GM18507 (cell line): ENCODE data around the gene CERS6.

ENCODE experiments used
- DNase-seq: peaks from one replicate; pipeline ENCODE4 v3.0.0; 2011; ENCODE audit warnings: low read depth; ENCODE audit not compliant: insufficient read length; ENCODE audit errors: extremely low spot score
- FAIRE-seq: peaks from 2 replicates; lab custom pipeline; 2011; peaks lifted over from hg19 to GRCh38; lab: Jason Lieb, UNC

Gene CERS6

GRCh38 chr2:168797286-168797655 lies 341.2 kb downstream of the CERS6 start:
- FAIRE-seq (no peak), DNase-seq (no peak)

DNA sequence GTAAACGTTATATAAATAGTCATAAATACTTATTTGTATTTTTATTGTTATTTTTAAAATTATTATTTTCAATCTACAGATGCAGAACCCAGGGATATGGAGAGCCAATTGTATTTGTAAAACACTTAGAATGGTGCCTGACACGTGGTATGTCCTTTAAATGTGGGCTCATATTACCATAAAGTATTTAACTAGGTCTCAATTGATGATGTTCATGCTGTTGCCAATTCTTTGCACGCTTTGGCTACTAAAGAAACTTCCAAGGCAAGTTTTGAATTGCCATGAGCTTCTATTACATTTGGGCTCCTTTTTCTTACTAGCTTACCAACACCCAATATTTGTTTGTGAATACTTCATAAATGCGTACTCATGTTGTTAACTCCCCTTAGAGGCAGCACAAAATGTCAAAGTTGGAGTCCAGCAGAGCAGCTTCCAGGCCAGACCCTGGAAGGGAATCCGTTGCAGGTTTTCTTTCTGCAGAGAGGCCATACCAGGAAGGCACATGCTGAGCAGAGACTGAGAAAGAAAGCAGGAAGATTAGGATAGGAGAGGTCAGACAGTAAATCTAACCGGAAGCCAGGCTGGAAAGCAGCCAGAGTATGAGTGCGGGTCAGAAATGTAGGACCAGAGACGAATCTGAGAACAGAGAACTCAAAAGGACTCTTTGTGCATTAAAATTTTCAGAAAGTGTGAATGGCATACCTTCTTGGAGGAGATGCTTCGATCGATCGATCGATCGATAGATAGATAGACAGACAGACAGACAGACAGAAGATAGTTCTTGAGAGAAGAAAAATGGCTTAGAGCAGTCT lies 342.2 kb downstream of the CERS6 start:
- DNase-seq (no peak), FAIRE-seq (no peak)

DNA sequence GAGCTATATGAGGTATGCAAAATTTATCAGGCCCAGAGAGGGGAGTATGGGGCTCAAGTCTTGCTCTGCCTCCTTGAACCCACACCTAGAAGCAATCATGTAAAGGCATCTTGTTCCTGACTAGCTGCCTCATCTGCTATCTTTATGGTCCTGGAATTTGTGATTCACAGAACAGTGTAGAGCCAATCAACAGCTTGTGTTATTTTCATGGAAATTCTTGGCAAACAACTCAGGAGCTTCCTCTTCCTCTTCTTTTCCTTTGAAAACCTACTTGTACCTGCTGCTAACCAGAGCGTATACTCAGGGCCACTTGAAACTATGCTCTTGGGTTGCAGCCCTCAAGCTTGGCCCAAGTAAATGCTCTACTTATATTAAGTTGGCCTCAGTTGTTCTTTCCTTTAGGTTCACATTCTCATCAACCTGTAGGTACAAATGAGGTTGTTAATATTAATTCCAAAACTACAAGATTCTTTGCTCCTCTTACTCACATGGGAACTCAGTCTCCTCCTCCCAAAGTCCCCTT lies 342.9 kb downstream of the CERS6 start:
- no peak for DNase-seq
- FAIRE-seq: no peak

DNA sequence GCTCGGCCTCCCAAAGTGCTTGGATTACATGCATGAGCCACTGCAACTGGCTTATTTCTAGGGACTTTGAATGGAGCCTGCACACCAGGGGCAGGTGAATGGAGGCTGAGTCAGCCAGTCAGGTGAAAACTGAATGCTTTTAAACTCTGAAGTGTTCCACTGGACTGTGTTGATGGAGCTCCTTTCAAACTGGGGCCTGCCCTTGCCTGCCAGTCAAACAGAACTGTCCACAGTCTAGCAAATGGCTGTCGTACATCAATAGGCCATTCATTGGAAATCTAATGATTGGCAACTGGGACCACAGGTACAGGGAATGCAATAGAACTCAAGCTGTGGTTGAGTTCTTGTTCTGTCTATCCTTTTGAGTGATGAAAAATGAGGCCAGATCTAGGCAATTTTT lies 345.4 kb downstream of the CERS6 start:
- no peak for DNase-seq
- no peak for FAIRE-seq

- no peak for DNase-seq
- no peak for FAIRE-seq
Observed at GRCh38 chr2:168801961-168802858, 346.1 kb downstream of the CERS6 start, which contains the start of gene NOSTRIN. TSS of gene NOSTRIN (plus strand) at chr2:168802637. CDS start at chr2:168802647, 10 bp downstream.

GRCh38 chr2:168802859-168803725 lies 347.0 kb downstream of the CERS6 start:
- FAIRE-seq (no peak), DNase-seq (no peak)

DNA sequence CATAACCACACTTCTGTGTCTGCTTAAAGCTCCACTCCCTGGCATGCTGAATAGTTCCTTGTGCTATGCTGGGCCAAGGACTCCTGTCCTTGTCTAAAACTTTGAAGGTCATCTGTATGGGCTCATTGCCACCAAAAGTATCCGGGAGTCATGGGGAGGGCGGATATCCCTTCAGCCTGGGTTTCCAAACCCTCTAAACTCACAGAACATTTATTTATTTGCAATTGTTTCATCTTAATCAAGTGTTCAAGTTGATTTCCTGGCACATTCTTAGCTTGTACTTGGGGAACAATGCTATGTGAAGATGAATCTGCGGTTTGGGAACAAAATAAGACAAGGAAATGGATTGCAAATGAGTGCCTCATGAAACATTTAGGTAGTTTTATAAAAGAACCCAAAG lies 348.1 kb downstream of the CERS6 start:
- no peak for FAIRE-seq
- no peak for DNase-seq

- DNase-seq (no peak), FAIRE-seq (no peak)
Observed at GRCh38 chr2:168805615-168806014, 349.5 kb downstream of the CERS6 start.

GRCh38 chr2:168809537-168809936 lies 353.5 kb downstream of the CERS6 start:
- DNase-seq (no peak), FAIRE-seq (no peak)

DNA sequence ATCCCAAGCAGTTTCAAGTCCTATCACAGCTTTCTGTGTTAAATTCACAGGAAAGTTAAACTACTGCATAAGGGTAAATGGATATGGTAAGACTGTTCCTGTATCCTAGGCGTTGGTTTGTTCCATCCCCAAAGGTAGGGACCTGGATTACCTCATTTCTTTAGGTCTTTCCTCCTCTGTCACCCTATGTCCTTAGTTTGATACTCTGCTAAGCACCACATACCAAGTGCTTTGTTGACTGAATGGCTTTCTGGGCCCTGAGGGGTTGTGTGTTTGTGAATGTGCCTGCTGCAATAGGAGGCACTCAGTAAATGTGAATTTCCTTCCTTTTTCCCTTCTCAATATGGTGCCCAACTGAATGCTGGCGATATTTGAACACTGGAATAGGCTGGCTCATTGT lies 354.2 kb downstream of the CERS6 start:
- FAIRE-seq (no peak), DNase-seq (no peak)

DNA sequence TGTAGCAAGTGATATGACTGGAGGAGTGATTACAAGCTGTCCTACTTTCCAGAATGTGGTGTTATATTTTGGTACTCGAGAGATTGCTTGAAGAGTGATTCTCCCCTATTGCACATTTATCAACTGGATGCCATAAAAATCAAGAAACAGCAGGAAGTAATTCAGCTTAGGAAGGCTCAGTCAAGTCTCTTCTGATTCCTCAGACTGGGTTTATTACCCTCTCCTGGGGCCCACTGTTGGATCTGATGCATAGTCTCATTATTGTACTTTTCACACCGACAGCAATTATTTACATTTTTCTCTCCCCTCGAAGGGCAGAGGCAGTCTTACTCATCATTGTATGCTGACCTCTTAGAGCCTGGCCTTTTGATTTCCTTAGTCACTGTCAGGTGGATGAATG lies 355.6 kb downstream of the CERS6 start:
- no peak for FAIRE-seq
- no peak for DNase-seq

DNA sequence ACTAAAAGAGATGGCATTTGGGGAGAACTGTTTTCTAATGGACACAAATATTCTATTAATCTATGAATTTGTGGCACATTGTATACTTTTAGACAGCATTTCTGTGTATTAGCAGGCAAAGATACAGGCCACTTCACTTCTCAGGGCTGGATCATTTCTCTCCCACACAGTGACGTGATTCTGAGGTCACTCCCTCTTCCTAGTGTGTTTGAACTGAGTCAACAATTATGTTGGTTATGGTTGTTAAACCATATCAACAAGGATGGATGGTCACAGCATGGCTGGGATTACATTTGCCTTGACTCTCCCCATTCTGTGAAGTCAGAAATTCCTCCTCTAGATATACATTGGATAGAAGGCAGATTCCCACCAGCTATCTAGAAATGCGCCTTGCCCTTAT lies 358.0 kb downstream of the CERS6 start:
- DNase-seq (no peak), FAIRE-seq (no peak)

DNA sequence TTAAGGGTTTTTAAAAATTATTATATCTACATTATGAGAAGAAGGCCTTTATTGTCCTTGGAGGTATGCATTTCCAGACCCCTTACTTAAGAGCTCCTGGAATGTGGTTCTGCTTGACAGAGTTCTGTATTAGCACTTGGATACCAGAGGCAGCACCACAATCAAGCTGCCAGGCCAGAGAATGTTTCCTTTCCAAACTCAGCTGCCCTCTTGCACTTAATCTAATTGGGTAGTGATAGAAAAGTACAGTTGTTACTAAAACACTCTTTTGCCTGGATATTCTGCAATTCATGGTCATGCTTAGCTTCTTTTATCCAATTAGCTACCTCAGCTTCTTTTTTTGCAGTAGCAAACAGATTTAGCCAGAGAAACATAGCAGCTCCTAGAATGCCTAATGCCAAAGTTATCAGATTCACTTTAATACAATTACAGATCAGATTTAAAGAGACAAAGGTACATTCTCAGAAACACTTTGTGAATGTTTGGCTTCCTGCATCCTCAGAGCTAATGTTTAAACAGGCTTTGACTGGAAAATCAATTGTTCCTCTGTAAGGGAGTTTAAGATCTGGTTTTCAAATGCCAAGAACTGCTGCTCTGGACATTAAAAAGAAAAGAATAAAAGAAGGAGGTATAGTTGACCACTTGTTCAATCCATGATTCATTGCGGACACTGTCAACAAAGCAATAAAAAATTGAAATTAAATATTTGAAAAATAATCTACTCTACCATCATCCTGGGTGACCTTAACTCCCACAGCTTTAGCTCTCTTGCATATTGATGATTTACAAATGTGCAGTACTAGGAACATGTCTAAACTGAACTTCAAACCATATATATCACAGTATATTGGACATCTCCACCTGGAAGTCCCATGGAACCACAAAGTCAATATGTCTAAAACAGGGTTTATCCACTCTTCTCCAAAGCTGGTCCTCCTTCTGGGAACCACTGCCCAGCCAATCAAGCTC lies 359.2 kb downstream of the CERS6 start:
- DNase-seq: no peak
- FAIRE-seq: no peak

- DNase-seq: no peak
- FAIRE-seq: no peak
Observed at GRCh38 chr2:168816369-168816768, 360.3 kb downstream of the CERS6 start.

DNA sequence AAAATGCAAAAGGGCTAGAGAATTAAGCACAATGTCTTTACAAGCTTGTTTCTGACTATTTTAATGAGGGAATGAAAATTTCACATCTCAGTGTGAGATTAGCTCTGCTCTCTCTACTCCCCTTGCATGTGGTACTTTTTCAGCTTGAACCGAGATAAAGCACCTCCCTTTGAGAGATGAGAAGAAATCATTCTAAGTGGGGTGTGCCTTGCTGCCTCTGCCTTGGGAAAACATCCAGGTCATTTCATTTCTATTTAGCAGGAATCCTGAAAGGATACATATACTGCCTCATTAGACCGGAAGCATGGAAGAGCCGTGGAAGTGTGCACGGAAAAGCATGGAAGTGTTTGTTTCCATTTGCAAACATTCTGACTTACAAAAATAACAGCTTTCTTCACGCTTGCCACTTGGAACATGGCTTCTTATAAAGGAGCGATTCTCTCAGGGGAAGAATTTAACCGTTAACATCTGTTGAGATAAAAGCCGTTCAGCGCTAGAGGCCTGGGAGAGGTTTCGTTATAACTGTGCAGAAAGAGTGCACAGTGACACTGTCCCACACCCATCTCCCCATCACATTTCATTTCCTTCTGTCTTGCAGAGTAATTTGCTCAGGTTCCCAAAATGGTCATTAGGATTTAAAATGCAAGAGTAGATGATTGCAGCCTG lies 363.1 kb downstream of the CERS6 start:
- DNase-seq: no peak
- no peak for FAIRE-seq

DNA sequence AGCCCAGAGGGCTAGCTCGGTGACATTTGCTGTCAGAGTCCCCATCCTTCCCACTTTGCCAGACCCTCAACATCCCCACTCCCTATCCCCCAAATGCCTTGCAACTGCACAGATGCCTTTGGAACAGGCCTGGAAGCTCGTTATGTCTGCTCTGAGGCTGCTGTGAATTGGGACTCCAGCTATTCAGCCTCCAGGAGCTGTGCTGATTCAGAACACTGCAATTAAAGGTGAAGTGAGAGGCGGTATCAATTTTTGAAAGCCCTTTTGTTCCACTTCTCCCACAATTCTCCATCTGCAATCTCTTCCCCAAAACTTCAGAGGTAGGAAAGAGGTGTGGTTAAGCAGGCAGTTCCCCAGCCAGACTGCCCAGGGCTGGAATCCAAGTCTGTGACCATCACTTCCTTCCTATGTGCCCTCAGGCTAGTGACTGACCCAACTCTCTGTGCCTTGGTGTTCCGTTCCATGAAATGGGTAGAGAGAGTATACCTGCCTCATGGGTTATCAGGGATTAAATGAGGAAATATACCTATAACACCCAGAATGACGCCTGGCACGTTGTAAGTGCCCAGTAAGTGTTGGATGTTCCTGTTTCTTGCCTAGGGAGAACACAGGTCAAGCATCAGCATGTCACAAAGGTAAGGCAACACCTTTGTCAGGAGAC lies 363.9 kb downstream of the CERS6 start:
- DNase-seq: no peak
- FAIRE-seq: no peak

- no peak for FAIRE-seq
- DNase-seq: no peak
Observed at GRCh38 chr2:168821577-168821976, 365.5 kb downstream of the CERS6 start.
